NCI-H128 (cell line): ENCODE data around the gene CDCA8.
A peak's percentile ranks its signal among the peaks of the same experiment; 100 is the strongest.
"Not testable (repeated sequence)": the region's sequence is repeated elsewhere in the genome, so short reads cannot be mapped to it uniquely, and the experiment has no call there.

Experiments
- DNase-seq: peaks from one replicate; lab custom pipeline; 2025; ENCODE audit not compliant: unreplicated experiment; lab: John Stamatoyannopoulos, UW

CDCA8 gene

GRCh38 chr1:37672136-37672870, 20.0 kb upstream of the CDCA8 start:
- DNase-seq, result no peak

- no peak for DNase-seq
These were observed 18.4 kb upstream of the CDCA8 start for GRCh38 chr1:37673920-37674319.

GRCh38 chr1:37676281-37677142, 15.8 kb upstream of the CDCA8 start:
- no peak for DNase-seq

- no peak for DNase-seq
These were observed 15.2 kb upstream of the CDCA8 start for GRCh38 chr1:37677143-37677439.

- no peak for DNase-seq
These were observed 14.5 kb upstream of the CDCA8 start for GRCh38 chr1:37677808-37678207.

GRCh38 chr1:37680933-37681332, 11.4 kb upstream of the CDCA8 start:
- no peak for DNase-seq

- peak; percentile 34 for DNase-seq
These were observed 9.9 kb upstream of the CDCA8 start for GRCh38 chr1:37682334-37682987.

- DNase-seq, result not testable (repeated sequence)
These were observed 8.1 kb upstream of the CDCA8 start for GRCh38 chr1:37684182-37684581.

GRCh38 chr1:37685722-37686121, 6.6 kb upstream of the CDCA8 start:
- no peak for DNase-seq

GRCh38 chr1:37687764-37688163, 4.6 kb upstream of the CDCA8 start:
- not testable (repeated sequence) for DNase-seq

GRCh38 chr1:37688926-37689325, 3.4 kb upstream of the CDCA8 start:
- no peak for DNase-seq

- no peak for DNase-seq
These were observed 729 bp upstream of the CDCA8 start for GRCh38 chr1:37691497-37692077.

- DNase-seq, result no peak
These were observed 489 bp downstream of the CDCA8 start for GRCh38 chr1:37692834-37693175.

GRCh38 chr1:37697090-37697489, 4.8 kb downstream of the CDCA8 start:
- DNase-seq, result no peak

GRCh38 chr1:37697737-37698136, 5.4 kb downstream of the CDCA8 start:
- no peak for DNase-seq

- DNase-seq, result no peak
These were observed 6.8 kb downstream of the CDCA8 start for GRCh38 chr1:37699147-37699546.

- no peak for DNase-seq
These were observed 8.7 kb downstream of the CDCA8 start for GRCh38 chr1:37701051-37701450.

GRCh38 chr1:37703061-37703460, 10.7 kb downstream of the CDCA8 start:
- no peak for DNase-seq

- DNase-seq, result no peak
These were observed 12.7 kb downstream of the CDCA8 start for GRCh38 chr1:37704966-37705365.

GRCh38 chr1:37705399-37705798, 13.1 kb downstream of the CDCA8 start:
- no peak for DNase-seq

GRCh38 chr1:37708471-37708870, 16.2 kb downstream of the CDCA8 start:
- DNase-seq, result no peak

- DNase-seq, result no peak
These were observed 21.9 kb downstream of the CDCA8 start for GRCh38 chr1:37714226-37714625.
